Mammary epithelial cell (primary cell): ENCODE measurements around the gene MAPK13.

Source experiments
- CTCF ChIP-seq, 2 donors: IDR thresholded peaks in 1 of 2; conservative IDR thresholded peaks in 1 of 2; 2 replicates each; pipeline ENCODE4 v1.5.1; 2011 to 2012; ENCODE audit warnings: inconsistent platforms in 2 of 2, low read length in 2 of 2, mild to moderate bottlenecking in 2 of 2, control low read depth in 1 of 2, low read depth in 1 of 2; ENCODE audit not compliant: insufficient read depth in 1 of 2; ENCODE audit errors: extremely low read depth in 1 of 2
- EZH2 ChIP-seq: IDR thresholded peaks from 2 replicates; pipeline ENCODE4 v1.6.1; 2012; ENCODE audit warnings: low read length, inconsistent platforms, borderline replicate concordance

- no peak for TF ChIP-seq CTCF (conservative IDR thresholded peaks at IDR 0.05 in 1 of 2, IDR thresholded peaks at IDR 0.05 in 1 of 2; ENCODE audit: extremely low read depth in 1 of 2, insufficient read depth in 1 of 2, low read depth in 1 of 2, low read length in 2 of 2)
- TF ChIP-seq EZH2: no peak
Measured at GRCh38 chr6:36124881-36125280, 5.4 kb upstream of the MAPK13 start.
